ENCODE measurements around the gene KRT32. TPM values are rescaled to one million over a fixed set of nuclear protein-coding genes. Genes with fewer than 3 reads are reported as not detected.

KRT32 gene
- total and polyA plus RNA-seq, 3 donors from 2014 or later, result 0.19 TPM; not detected in 2

GRCh38 chr17:41446806-41447205 lies 20.4 kb downstream of the KRT32 start:
- Histone ChIP-seq H3K27ac (no peak overlapping the region), H3K9me3 (no peaks in the 10 kb centered on the region), H3K36me3 (ENCODE audit: low read depth, missing control alignments) (no peaks in the 10 kb centered on the region), H3K4me1 (no peaks in the 10 kb centered on the region), H3K27me3 (no peaks in the 10 kb centered on the region), H3K4me3 (no peak overlapping the region)
- intact Hi-C loops (cut with DNase I; ENCODE audit: low total_unique reads), result loop anchor here (10.0 kb wide), 1 partner anchor 82 kb away; the partner anchor contains the start of gene KRT33B
- no peak for TF ChIP-seq POLR2A (IDR thresholded peaks at IDR 0.05)
- TF ChIP-seq, protein P1, sequence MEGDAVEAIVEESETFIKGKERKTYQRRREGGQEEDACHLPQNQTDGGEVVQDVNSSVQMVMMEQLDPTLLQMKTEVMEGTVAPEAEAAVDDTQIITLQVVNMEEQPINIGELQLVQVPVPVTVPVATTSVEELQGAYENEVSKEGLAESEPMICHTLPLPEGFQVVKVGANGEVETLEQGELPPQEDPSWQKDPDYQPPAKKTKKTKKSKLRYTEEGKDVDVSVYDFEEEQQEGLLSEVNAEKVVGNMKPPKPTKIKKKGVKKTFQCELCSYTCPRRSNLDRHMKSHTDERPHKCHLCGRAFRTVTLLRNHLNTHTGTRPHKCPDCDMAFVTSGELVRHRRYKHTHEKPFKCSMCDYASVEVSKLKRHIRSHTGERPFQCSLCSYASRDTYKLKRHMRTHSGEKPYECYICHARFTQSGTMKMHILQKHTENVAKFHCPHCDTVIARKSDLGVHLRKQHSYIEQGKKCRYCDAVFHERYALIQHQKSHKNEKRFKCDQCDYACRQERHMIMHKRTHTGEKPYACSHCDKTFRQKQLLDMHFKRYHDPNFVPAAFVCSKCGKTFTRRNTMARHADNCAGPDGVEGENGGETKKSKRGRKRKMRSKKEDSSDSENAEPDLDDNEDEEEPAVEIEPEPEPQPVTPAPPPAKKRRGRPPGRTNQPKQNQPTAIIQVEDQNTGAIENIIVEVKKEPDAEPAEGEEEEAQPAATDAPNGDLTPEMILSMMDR (IDR thresholded peaks at IDR 0.05), result no peak
- no peak for DNase-seq
- 30 to 44% methylated on average over 2 of the region's 2 CpGs for WGBS, 2 donors

DNA sequence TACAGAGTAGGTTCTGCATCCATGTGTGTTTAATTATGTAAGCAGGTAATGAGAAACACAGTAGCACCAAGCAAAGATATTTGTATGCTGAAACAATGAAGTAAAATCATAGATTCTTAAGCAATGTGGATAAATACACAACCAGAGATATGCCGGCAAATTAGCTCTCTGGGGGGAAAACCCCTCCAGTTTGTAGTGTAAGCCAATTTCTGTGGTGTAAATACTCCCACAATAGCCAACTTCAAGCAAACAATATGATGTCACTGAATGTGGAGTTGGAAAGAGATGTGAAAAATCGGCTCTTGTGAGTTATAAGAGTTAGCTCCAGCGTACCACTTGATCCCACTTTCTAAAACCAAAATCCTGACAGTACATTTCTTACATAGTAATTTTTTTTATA lies 22.5 kb downstream of the KRT32 start:
- Histone ChIP-seq H3K36me3 (ENCODE audit: low read depth, missing control alignments) (no peaks in the 10 kb centered on the region), H3K27me3 (no peaks in the 10 kb centered on the region), H3K9me3 (no peaks in the 10 kb centered on the region), H3K4me3 (no peak overlapping the region), H3K27ac (no peak overlapping the region), H3K4me1 (no peaks in the 10 kb centered on the region)
- 61% methylated on average over 3 of the region's 3 CpGs for WGBS, 2 donors
- intact Hi-C loops (cut with DNase I; ENCODE audit: low total_unique reads), result loop anchor here (10.0 kb wide), 1 partner anchor 80 kb away; the partner anchor contains the start of gene KRT33B
- no peak for TF ChIP-seq POLR2A (IDR thresholded peaks at IDR 0.05)
- TF ChIP-seq, protein P1 (IDR thresholded peaks at IDR 0.05), result no peak
- no peak for DNase-seq

DNA sequence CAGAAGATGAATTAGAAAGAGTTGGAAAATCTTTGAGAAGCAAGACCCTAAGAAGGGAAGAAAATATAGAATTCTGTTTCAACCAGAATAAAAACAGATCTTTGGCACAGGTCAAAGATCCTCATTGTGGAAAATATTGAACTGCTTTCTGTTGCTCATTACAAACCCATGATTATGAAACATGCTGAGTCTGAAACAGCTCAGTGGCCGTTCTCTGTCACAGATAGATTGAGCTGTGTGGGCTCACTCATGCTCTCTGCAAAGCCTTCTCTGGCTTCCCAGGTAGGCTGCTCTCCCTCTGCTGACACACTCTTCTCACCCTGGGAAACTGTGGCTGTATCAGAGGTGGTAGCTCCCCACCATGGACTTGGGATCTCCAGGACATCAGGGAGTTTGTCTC lies 23.0 kb downstream of the KRT32 start:
- Histone ChIP-seq H3K4me3 (no peak overlapping the region), H3K27me3 (no peaks in the 10 kb centered on the region), H3K36me3 (ENCODE audit: low read depth, missing control alignments) (no peaks in the 10 kb centered on the region), H3K27ac (no peak overlapping the region), H3K9me3 (no peaks in the 10 kb centered on the region), H3K4me1 (no peaks in the 10 kb centered on the region)
- intact Hi-C loops (cut with DNase I; ENCODE audit: low total_unique reads), result loop anchor here (10.0 kb wide), 1 partner anchor 79 kb away; the partner anchor contains the start of gene KRT33B
- 78 to 79% methylated on average over 1 of the region's 1 CpG for WGBS, 2 donors
- no peak for DNase-seq
- TF ChIP-seq, protein P1 (IDR thresholded peaks at IDR 0.05), result no peak
- TF ChIP-seq POLR2A (IDR thresholded peaks at IDR 0.05), result no peak

DNA sequence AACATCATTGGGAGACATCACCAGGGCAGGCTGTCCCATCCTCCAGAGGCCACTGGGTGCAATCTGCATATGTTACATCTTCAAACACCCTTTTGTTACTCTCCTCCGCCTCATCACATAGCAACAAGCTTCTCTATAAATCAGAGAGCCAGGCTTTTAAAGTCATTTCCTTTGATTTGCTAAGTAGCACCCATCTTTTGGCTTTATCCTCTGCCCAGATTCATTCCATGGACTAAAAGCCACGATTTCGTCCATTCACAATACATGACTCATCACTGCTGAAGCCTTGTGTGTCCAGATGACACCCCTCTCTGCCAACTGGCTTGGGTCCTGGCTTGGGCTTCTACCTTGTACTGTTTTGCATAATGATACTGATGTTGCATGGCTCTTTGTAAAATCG lies 24.4 kb downstream of the KRT32 start:
- 91 to 92% methylated on average over 4 of the region's 4 CpGs for WGBS, 2 donors
- TF ChIP-seq POLR2A (IDR thresholded peaks at IDR 0.05), result no peak
- TF ChIP-seq, protein P1 (IDR thresholded peaks at IDR 0.05), result no peak
- Histone ChIP-seq H3K4me1 (no peaks in the 10 kb centered on the region), H3K27me3 (no peaks in the 10 kb centered on the region), H3K4me3 (no peak overlapping the region), H3K9me3 (no peaks in the 10 kb centered on the region), H3K27ac (no peak overlapping the region), H3K36me3 (ENCODE audit: low read depth, missing control alignments) (no peaks in the 10 kb centered on the region)
- DNase-seq, result no peak
- intact Hi-C loops (cut with DNase I; ENCODE audit: low total_unique reads), result loop anchor here (10.0 kb wide), 1 partner anchor 78 kb away; the partner anchor contains the start of gene KRT33B

- H3K27me3 ChIP-seq, result no peaks in the 10 kb centered on the region
- DNase-seq, result no peak
- H3K9me3 ChIP-seq, result no peaks in the 10 kb centered on the region
- TF ChIP-seq, protein P1 (IDR thresholded peaks at IDR 0.05), result no peak
- no peak for TF ChIP-seq POLR2A (IDR thresholded peaks at IDR 0.05)
- intact Hi-C loops (cut with DNase I; ENCODE audit: low total_unique reads), result loop anchor here (10.0 kb wide), 1 partner anchor 76 kb away; the partner anchor contains the start of gene KRT33B
- no peak within 1 kb of the TSS for H3K4me3 ChIP-seq
- no peaks in the 10 kb centered on the region for H3K36me3 ChIP-seq (ENCODE audit: low read depth, missing control alignments)
- H3K4me1 ChIP-seq, result no peaks in the 10 kb centered on the region
- H3K27ac ChIP-seq, result no peak within 1 kb of the TSS
- WGBS, 2 donors, result 96 to 100% methylated on average over 5 to 10 of the region's 10 CpGs
Measured at GRCh38 chr17:41440531-41441033, 26.6 kb downstream of the KRT32 start, which contains the start of gene KRT38. KRT38 (minus strand) TSS chr17:41440983; CDS start chr17:41440921, 62 bp downstream.
